Measurements from ENCODE around the gene ERBB3.

- TF ChIP-seq YY1 (IDR thresholded peaks at IDR 0.05; ENCODE audit: insufficient read depth, insufficient read length) = no peak
- no peak for TF ChIP-seq ZNF274 (IDR thresholded peaks at IDR 0.05; ENCODE audit: low read depth, low read length)
Measured at GRCh38 chr12:56031987-56032386, 48.0 kb upstream of the ERBB3 start.

All from NT2/D1 (cell line).